Right atrium auricular region (tissue), 2 donors: Measurements from ENCODE around the gene RRP8. TPM values are rescaled to one million over a fixed set of nuclear protein-coding genes. Genes with fewer than 3 reads are reported as not detected.

Source experiments
- DNase-seq: peaks from one replicate; pipeline ENCODE4 v3.0.0-alpha.2; 2019; ENCODE audit warnings: low spot score
- H3K27ac ChIP-seq, 2 donors: fragments of 200-600 bp; sonication (generic); 1 replicate in 1 of 2; 2 replicates in 1 of 2; pipeline ENCODE4 v1.5.1; 2016 to 2019
- H3K27me3 ChIP-seq, 2 donors: fragments of 200-600 bp; sonication (generic); one replicate each; pipeline versions ENCODE4 v1.5.1 to v1.6.0; 2017 to 2019
- H3K36me3 ChIP-seq: fragments of 200-600 bp; sonication (generic); one replicate; pipeline ENCODE4 v1.5.1; 2016
- H3K4me1 ChIP-seq, 2 donors: fragments of 200-600 bp; sonication (generic); one replicate each; pipeline versions ENCODE4 v1.5.1 to v1.6.0; 2017 to 2019
- H3K4me3 ChIP-seq, 2 donors: fragments of 200-600 bp; sonication (generic); 1 replicate in 1 of 2; 2 replicates in 1 of 2; pipeline ENCODE4 v1.5.1; 2017 to 2019; ENCODE audit warnings: mild to moderate bottlenecking in 1 of 2, moderate library complexity in 1 of 2
- H3K9me3 ChIP-seq, 2 donors: fragments of 200-600 bp; sonication (generic); one replicate each; pipeline ENCODE4 v1.5.1; 2019
- total RNA-seq, 2 donors: library from RNA; depleted of rRNA; stranded (reverse); fragments of >200 nt; gene quantifications; one replicate each; pipeline ENCODE4 v1.1.0, GENCODE V29; 2016
- TF ChIP-seq, protein P1 (sequence below), 2 donors: fragments of 200-600 bp; sonication (generic); IDR thresholded peaks; one replicate each; pipeline ENCODE4 v1.5.1; 2019; ENCODE audit warnings: antibody characterized with exemption in 2 of 2

The RRP8 gene
- total RNA-seq, 2 donors from 2014 or later: 9.7 to 12.2 TPM

DNA sequence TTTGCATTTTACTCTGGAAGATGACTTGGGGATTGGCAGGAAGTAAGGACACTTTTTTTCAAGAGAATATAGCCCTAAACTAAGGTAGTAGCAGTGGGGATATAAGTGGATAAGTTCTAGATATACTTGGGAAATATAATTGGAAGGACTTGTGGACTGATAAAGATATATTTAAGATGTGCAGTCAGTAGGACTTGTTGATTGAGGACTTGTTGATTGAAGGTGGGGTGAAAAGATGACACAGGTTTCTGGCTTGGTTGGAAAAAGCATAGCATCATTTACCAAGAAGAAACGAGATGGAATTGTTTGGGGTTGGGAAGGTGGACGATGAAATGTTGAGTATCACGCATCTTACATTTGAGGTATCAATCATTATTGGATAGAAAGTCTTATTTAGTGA is 10.1 kb upstream of the RRP8 start:
- peaks cover 41% of the 10 kb centered on the region for H3K36me3 ChIP-seq
- no peaks in the 10 kb centered on the region for H3K9me3 ChIP-seq
- TF ChIP-seq, protein P1, sequence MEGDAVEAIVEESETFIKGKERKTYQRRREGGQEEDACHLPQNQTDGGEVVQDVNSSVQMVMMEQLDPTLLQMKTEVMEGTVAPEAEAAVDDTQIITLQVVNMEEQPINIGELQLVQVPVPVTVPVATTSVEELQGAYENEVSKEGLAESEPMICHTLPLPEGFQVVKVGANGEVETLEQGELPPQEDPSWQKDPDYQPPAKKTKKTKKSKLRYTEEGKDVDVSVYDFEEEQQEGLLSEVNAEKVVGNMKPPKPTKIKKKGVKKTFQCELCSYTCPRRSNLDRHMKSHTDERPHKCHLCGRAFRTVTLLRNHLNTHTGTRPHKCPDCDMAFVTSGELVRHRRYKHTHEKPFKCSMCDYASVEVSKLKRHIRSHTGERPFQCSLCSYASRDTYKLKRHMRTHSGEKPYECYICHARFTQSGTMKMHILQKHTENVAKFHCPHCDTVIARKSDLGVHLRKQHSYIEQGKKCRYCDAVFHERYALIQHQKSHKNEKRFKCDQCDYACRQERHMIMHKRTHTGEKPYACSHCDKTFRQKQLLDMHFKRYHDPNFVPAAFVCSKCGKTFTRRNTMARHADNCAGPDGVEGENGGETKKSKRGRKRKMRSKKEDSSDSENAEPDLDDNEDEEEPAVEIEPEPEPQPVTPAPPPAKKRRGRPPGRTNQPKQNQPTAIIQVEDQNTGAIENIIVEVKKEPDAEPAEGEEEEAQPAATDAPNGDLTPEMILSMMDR (IDR thresholded peaks at IDR 0.05): no peak
- H3K4me1 ChIP-seq: peaks cover 0 to 51% of the 10 kb centered on the region in 2 donors
- H3K4me3 ChIP-seq: no peak overlapping the region
- no peaks in the 10 kb centered on the region for H3K27me3 ChIP-seq
- DNase-seq: no peak
- peak overlapping the region; percentile 97 for H3K27ac ChIP-seq

DNA sequence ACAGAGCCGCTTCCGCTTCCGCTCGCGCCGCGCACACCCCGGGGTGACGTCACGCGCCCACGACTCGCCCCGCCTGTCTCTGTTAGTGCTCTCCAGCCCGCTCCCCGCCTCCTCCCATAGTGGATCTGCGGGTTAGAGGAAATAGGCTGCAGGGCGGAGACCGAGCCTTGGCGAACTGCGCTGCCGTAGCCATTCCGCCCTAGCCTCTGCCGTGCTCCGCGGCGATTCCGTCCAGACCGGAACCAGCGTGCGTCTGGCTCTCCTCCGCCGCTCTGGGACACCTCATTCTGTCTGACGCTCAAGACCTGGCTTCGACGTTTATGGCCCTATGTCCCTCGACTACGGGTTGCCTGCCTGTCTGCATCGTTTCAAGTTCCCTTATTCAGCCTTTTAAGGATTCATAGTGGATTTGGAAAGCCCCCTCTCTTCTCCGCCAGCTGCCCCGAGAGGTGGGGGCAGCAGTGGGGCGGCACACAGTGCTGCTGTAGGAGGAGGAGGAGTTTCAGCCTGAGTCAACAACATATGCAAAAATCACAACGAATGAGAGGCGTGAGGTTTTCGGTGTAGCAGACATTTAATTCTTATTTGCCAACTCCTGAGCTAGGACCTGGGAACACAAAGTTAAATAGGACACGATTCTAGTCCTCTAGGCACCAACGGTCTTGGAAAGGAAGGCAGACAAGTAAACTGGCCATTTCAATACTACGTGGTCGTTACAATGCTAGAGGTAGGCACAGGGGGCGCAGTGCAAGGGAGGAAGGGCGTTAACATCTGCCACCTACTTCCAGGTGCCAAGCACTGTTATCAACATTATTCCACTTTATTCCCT is 9.0 kb upstream of the RRP8 start, which contains the start of gene TAF10:
Gene TAF10, minus strand, starts transcription at position 4 of the 829 bp plus-strand sequence. CDS start 27 bp downstream, outside the sequence.
- TF ChIP-seq, protein P1 (IDR thresholded peaks at IDR 0.05): peak; percentile 34 to 44

DNA sequence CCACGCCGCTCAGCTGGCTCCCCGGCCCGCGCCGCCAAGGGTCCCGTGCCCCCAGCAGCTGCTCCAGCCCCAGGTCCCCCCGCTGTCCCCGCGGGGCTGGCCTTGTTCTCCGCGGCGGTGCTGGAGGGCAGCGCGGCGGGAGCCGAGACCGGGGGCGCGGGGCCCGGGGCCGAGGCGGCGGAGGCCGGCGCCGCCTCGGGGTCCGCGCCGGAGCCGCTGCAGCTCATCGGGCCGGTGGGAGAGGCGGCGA is 8.5 kb upstream of the RRP8 start:
- H3K36me3 ChIP-seq: peaks cover 54% of the 10 kb centered on the region
- no peak for DNase-seq
- H3K9me3 ChIP-seq: no peaks in the 10 kb centered on the region
- TF ChIP-seq, protein P1 (IDR thresholded peaks at IDR 0.05): no peak
- H3K27me3 ChIP-seq: no peaks in the 10 kb centered on the region
- H3K4me3 ChIP-seq: peak overlapping the region; percentile 66 to 83
- peaks cover 0 to 51% of the 10 kb centered on the region in 2 donors for H3K4me1 ChIP-seq
- peak overlapping the region; percentile 97 for H3K27ac ChIP-seq

More for the DNA sequence above, 9.0 kb upstream of the RRP8 start, which contains the start of gene TAF10:
- Histone ChIP-seq H3K36me3 (peaks cover 51% of the 10 kb centered on the region), H3K27me3 (no peaks in the 10 kb centered on the region), H3K9me3 (no peaks in the 10 kb centered on the region), H3K4me1 (peaks cover 0 to 51% of the 10 kb centered on the region in 2 donors), H3K27ac (peak within 1 kb of the TSS; percentile 97), H3K4me3 (peak within 1 kb of the TSS; percentile 66 to 83)
- peak; percentile 97 for DNase-seq

DNA sequence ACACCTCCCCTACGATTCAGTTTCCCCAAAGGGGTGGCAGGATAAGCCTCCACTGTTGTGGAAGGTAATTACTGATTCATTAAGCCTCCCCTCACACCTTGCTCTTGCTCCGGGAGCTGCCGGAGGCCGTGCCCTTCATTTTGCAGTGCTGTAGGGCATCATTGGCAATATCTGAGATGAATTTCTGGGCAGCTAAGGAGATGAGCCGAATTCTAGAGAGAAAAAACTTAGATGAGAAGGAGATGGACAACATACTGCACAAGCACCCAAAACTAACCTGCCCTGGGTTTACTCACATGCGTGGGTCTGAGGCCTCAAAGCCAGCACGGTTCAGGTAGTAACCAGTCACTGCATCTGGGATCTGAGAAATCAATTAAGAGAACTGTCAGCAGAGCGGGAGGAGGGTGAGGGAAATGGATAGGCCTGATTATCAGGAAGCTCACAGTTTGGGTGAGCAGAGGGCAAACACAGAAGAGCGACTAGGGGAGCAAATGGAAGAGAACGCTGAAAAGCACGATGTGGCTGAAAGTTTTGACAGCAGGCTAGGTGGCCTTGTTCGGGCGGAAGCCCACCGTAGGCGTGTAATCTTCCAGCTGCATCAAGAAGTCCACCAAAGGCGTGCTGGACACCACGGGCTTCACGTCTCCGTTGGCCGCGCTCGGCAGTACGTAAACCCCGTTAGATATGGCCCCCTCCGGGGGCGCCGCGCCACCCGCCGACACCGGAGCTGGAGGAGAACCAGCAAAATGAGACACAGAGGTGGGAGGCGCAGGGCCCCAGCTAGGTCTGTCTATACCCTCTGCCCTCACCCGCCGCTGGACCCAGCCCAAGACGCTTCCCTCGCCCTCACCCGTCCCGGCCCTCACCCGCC is 7.9 kb upstream of the RRP8 start:
- Histone ChIP-seq H3K4me1 (peaks cover 0 to 57% of the 10 kb centered on the region in 2 donors), H3K27me3 (no peaks in the 10 kb centered on the region), H3K4me3 (peak overlapping the region; percentile 66 to 83), H3K27ac (peak overlapping the region; percentile 97), H3K36me3 (peaks cover 54% of the 10 kb centered on the region), H3K9me3 (no peaks in the 10 kb centered on the region)
- TF ChIP-seq, protein P1 (IDR thresholded peaks at IDR 0.05): no peak
- DNase-seq: no peak

DNA sequence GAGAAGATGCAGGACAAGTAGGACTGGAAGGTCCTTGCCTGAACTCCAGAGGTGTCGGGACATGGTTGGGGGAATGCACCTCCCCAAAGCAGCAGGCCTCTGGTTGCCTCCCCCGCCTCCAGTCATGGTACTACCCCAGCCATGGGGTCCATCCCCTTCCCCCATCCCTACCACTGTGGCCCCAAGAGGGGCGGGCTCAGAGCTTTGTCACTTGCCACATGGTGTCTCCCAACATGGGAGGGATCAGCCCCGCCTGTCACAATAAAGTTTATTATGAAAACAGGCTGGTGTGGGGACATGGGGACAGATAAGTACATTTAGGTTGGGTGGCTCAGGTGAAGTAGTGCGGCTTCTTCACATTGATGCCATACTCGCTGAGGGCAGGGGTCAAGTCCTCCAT is 7.2 kb upstream of the RRP8 start:
- H3K27ac ChIP-seq: peak overlapping the region; percentile 97
- H3K4me1 ChIP-seq: peaks cover 0 to 64% of the 10 kb centered on the region in 2 donors
- H3K9me3 ChIP-seq: no peaks in the 10 kb centered on the region
- TF ChIP-seq, protein P1 (IDR thresholded peaks at IDR 0.05): no peak
- H3K27me3 ChIP-seq: no peaks in the 10 kb centered on the region
- H3K4me3 ChIP-seq: no peak overlapping the region
- no peak for DNase-seq
- H3K36me3 ChIP-seq: peaks cover 50% of the 10 kb centered on the region
